ENCODE results near the gene COL15A1.

- no peak for TF ChIP-seq CTCF (IDR thresholded peaks at IDR 0.05)
- no peak for TF ChIP-seq REST (IDR thresholded peaks at IDR 0.05; ENCODE audit: insufficient read depth in 1 of 2, low read depth in 2 of 2, low read length in 1 of 2)
Observed at GRCh38 chr9:99114049-99114440, 170.3 kb downstream of the COL15A1 start.

Data from Panc1 (cell line).